Dermis microvascular lymphatic vessel endothelial cell (primary cell): ENCODE data around the gene AMPD2. TPM values are rescaled to one million over a fixed set of nuclear protein-coding genes. Genes with fewer than 3 reads are reported as not detected.

ENCODE experiments used
- DNase-seq, 2 donors: peaks; one replicate each; pipeline versions ENCODE4 v3.0.0 to v3.0.0-alpha.2; 2010; ENCODE audit warnings: low read depth in 2 of 2
- total RNA-seq: library from RNA; depleted of rRNA; stranded (reverse); fragments of >200 nt; gene quantifications from 2 replicates; pipeline ENCODE4 v1.2.1, GENCODE V29; 2014

AMPD2 gene
- total RNA-seq, 1 donor from 2014 or later, result 24.3 TPM

DNA sequence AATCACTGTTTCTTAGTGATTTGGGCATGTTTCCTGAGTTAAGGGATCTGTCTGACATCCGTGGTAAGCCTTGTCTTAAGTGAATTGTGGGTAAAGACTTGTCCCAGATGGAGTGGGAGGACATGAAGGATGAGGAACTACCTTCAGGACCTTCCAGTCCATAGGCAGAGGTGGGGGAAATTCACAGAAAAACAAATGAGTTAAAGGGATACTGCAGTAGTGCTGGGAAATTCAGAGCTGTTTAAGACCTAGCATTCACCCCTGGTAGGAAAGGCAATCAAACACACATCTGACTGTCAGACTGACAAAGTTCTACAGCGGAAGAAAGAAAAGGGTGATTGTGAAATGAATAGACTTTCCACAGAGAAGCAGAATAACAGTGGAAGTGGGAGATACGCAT lies 3.2 kb upstream of the AMPD2 start:
- DNase-seq, result no peak

- peak; percentile 81 to 94 for DNase-seq
Observed at GRCh38 chr1:109617291-109617801, 2.3 kb upstream of the AMPD2 start.

DNA sequence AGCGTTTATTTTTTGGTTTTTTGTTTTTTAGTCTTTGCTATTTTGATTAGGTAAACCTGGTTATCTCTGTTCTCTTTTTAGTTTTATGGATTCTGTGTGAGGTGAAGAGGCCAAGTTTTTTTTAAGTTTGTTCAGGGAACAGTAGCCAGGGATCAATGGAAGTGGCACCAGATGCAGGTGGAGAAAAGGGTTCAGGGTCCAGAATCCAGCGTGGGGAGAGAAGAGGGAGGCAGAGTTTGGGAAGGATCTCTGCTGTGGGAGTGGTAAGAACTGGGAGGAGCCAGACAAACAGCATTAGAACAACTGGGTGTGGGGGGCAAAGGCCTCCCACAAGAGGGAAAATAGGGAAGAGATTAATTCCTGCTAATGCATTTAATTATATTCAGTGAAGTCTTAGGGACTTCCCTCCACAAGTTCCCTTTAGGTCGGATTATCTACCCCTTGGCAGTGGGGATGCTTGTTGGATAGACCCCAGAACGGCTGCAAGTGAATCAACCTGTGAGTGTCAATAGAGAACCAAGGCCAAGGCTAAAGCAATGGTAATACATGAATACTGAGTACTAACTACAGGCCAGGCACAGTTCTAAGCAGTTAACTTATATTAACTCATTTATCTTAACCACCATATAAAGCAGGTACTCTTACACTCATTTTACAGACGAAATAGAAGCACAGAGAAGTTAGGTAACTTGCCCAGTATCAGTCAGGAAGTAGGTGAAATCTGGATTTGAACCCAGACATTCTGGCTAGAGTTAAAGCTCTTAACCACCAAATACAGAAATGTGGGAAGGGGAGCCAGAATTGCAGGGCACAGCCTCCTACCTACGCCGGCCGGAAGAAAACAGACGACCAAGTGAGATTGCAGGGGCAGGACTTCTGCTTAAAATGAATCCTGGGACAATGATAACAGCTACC lies 719 bp upstream of the AMPD2 start:
- no peak for DNase-seq

- DNase-seq, result peak in 1 of 2 donors; percentile 55
Observed at GRCh38 chr1:109620401-109620791, 759 bp downstream of the AMPD2 start.

DNA sequence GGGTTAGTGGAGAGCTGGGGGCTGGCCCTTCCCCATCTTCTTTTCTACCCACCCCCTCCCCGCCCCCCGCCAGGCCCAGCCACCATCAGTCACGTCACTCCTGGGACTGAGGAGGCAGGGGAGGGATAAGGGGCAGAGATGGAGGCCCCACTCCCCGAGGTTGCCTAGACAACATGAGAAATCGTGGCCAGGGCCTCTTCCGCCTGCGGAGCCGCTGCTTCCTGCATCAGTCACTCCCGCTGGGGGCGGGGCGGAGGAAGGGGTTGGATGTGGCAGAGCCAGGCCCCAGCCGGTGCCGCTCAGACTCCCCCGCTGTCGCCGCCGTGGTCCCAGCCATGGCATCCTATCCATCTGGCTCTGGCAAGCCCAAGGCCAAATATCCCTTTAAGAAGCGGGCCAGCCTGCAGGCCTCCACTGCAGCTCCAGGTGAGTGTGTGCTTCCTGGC lies 1.2 kb downstream of the AMPD2 start:
- peak; percentile 88 to 97 for DNase-seq

GRCh38 chr1:109621379-109622136 lies 1.9 kb downstream of the AMPD2 start:
- no peak for DNase-seq

GRCh38 chr1:109622137-109622892 lies 2.7 kb downstream of the AMPD2 start:
- no peak for DNase-seq

DNA sequence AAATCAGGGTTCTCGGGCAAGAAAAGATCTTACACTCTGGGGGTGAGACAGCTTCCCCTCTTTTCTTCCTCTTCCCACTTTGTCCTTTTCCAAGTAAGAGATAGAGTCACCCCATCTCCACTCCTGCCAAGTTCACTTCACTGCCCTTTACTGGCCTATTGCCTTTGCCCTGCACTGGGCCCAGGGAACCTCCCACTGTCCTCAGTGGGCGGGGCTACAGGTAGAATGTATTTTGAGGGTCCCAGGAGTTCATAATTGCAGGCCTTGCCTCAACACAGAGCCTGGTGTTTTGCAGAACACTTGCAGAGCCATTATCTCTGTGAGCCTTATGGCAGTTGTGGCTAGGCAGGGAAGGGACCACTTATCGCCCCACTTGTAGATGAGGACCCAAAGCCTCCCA lies 3.3 kb downstream of the AMPD2 start:
- DNase-seq, result no peak

GRCh38 chr1:109623601-109624161 lies 4.0 kb downstream of the AMPD2 start:
- DNase-seq, result no peak

GRCh38 chr1:109624201-109625010 lies 4.8 kb downstream of the AMPD2 start:
- DNase-seq, result no peak

GRCh38 chr1:109625176-109625575 lies 5.5 kb downstream of the AMPD2 start:
- DNase-seq, result no peak

- DNase-seq, result no peak
Observed at GRCh38 chr1:109625601-109626560, 6.2 kb downstream of the AMPD2 start.

- no peak for DNase-seq
Observed at GRCh38 chr1:109626682-109627408, 7.2 kb downstream of the AMPD2 start.

GRCh38 chr1:109627692-109628399 lies 8.2 kb downstream of the AMPD2 start:
- DNase-seq, result no peak

GRCh38 chr1:109628540-109629321 lies 9.1 kb downstream of the AMPD2 start:
- no peak for DNase-seq

DNA sequence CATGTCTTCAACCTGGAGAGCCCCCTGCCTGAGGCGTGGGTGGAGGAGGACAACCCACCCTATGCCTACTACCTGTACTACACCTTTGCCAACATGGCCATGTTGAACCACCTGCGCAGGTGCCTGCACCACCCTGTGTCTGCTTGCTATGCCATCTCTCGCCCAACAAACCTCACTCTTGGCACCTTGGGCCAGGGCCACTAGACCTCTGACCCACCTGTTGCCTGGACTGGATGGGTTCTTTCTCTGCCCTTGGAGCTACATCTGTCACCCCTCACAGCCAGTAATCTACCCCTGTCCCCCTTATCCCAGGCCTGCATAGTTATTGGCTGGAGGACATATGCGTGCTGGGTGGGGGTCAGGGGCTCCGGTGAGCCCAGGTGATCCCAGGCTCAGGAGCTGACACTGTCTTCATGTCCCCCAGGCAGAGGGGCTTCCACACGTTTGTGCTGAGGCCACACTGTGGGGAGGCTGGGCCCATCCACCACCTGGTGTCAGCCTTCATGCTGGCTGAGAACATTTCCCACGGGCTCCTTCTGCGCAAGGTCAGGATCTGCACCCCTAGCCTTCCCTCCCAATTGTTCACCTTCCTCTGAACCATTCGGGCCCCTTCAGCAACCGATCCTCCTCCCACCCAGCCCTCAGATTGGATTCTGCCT lies 9.9 kb downstream of the AMPD2 start:
- no peak for DNase-seq
